NCI-H2227 (cell line): ENCODE measurements around the gene PIGO.

ENCODE experiments used
- DNase-seq: peaks from one replicate; lab custom pipeline; 2025; ENCODE audit not compliant: unreplicated experiment; lab: John Stamatoyannopoulos, UW

The PIGO gene

DNA sequence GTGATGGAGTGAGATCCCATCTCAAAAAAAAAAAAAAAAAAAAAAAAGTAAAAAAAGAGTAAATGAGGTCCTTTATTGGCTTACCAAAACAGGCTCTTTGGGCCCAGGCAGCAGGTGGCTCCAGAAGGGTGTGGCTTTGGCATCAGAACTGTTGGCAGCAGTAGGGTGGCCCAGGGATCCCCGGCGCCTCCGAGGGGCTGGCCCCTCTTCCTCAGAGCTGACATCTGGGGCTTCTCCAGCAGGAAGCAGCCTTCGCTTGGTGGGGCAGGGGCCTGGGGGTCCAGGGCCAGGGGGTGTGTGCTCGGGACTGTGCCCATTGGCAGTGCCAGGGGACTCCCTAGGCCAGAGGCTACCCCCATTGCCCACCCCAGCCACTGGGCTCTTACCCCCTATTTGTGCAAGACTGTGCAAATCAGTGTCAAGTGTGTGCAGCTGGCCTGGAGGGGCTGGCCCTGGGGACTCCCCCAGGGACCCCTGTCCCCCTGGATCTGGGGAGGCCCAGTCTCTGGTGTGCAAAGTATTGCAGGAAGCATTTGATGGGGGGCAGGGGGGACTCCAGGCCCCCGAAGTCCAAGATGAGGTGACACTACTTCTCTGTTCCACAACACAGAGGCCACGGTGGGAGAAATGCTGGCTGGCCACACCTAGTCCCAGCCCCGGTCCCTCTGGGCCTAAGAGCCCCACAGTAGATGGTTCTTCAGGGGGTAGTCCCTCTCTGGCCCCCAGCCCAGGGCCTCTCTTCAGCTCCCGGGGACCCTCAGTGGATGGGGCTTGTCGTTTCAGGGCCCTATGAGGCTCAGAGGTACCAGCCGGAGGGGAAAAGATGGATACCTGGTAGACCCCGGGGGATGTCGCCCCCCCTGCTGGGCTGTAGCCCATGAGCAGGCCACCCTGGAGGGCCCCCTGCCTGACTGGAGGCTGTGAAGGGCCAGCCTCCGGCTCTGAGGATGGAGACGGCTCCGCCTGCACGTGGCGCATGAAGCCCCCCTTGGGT is 11.2 kb upstream of the PIGO start:
- no peak for DNase-seq

DNA sequence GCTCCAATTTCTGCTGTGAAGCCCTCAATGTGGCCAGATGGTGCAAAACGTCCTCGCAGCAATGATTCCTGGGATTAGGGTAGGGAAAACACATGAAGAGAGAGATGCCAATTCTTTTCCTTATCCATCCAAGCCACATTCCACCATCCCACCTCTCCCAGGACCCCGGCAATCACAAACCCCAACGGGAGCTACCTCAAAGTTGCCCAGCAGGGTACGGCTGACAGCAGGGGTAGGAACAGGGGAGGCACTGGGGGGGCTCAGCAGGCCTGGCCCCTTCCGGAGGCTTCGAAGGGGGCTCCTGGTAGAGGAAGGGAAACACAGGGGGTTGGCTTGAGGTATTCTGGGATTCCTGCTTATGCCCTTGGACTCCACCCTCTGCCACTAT is 9.9 kb upstream of the PIGO start:
- DNase-seq = no peak

DNA sequence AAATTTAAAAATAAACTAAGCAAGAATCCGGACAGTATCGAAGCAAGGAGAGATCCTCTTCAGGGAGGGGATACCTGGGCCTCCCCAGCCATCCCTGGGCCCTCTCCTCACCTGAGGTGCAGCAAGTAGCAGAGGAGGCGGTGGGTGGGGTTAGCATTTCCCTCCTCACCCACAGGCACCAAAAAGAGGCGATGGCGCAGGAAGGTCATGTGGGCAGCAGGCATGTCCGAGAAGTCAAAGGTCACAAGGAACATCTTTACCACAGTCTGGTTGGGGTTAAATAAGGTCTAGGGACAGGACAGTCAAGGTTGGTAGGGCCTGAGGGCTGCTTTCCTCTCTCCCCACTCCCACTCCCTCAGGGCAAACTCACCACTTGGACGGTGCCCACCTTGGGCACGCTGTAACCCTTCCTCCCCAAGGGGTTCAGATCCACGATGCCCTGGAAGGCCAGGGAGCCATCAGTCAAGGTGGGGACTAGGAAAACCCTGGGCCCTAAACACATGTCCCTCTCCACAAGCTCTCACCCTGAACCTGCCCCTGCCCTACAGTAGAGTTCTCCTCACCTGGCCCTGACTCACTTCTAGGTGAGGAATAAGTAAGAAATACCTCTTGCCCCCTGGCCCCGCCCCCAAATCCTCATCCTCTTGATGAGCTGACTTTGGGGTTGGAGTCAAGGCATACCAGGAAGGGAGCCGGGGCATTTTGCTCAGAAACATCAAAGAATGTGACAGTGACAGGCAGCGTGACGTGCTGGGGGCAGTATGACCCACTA is 9.4 kb upstream of the PIGO start:
- no peak for DNase-seq

DNA sequence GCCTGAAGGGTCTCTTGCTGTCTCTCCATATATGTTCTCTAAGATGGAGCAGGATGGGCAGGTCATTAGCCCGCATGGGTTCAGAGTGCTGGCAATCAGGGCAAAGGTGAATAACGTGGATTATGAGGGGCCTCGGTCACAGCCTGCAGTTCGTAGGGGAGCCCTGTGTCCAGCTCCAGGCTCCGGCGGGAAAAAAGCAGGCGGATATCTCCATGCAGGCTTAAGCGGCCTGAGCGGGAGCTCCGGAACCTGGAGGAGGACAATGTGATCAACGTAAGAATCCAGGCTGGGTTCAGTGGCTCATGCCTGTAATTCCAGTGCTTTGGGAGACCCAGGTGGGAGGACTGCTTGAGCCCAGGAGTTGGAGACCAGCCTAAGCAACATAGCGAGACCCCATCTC is 8.7 kb upstream of the PIGO start:
- DNase-seq = no peak

DNA sequence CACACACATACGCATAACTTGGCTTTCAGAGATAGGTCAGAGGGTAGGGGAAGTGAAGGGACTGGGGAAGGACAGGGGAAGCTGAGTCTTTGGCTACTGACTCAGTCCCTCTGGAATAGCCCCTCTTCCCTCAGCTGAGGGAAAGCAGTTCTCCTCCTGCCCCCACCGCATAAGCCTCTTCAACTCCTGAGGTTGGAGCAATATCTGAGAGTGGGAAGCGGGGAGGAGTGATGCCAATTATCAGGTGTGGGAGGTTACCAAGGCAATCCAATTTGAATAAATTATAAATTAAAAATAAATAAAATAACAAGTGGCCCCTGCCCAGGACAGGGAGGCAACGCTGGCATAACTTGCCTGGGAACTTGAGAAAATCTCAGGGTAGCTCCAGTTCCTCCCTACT is 8.2 kb upstream of the PIGO start:
- no peak for DNase-seq

DNA sequence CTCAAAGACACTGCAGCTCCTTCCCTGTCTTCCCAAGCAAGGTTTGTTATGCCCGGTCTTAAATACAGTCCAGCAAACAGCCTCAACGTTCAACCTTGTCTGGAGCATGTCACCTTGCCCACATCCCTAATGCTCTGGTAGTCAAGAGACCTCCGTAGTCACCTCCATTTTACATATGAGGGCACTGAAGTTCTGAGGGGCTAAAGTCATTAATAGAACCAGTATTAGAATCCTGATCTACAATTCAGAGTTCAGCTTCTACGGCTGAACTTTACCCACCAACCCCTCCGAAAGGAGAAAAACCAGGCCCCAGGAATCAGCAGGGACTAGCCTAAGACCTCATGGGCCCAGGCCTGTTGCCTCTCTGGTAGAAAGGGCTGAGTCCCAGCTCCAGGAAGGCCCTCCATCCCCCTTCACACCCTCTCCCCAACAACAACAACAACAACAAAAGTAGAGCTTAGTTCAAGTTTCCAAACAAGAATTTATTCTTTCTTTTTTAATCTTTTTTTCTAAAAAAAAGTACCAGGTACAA is 7.3 kb upstream of the PIGO start:
- DNase-seq = no peak

DNA sequence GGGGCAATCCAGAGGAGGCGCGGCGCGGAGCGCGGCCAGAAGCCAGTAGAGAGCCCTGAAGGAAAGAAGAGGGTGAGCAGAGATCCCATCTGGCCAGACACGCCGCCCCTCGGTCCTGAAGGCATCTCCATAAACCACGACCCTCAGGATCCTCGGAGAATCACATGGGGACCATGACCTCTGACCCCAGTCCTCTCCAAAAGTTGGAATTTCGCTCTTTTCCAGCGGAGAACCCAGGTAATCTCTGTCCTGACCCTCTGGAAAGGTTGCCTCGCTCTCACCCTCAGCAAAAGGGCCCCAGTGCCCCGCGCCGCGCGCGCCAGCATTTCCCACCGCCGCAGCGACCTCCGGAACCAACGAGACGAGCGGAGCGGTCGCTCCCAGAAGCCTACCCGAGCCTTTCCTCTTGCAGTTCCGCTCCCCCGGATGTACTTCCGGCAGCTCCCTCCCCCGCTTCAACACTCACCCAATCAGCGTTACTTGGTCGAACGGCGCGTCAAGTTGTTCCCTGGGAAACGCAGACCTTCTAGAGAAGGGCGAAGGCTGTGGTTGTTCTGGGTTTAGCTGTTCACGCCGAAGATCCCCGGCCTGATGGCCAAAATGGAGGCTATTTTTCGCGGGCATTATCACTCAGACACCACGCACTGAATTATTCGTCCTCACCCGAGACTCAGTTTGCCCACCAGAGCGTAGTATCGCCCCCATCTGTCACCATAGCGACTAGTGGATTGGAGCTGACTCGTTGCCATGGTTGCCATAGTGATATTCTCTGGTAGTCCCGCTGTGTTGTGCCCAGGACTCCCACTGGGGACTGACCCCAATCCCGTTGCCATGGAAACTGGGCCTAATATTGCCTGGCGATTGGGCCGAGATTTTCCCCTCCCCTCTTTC is 6.6 kb upstream of the PIGO start, which contains the start of gene STOML2:
STOML2 (minus strand) TSS at position 363 of the 891 bp plus-strand sequence; CDS start at position 326, 37 bp downstream.
- DNase-seq = peak; percentile 94

DNA sequence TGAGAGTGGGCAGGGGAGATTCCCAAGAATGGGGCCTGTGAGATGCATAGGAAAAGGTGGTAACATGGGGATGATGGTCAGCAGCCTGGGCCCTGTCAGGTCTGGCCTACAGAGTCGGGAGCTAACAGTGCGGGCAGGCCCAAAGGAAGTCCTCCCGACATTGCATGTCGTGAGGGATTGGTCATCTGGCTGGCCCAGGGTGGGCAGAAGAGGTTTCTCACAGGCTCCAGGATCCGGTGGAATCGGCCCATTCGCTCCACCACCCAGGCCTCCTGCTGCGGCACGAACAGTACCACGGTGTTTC is 6.0 kb upstream of the PIGO start:
- no peak for DNase-seq

DNA sequence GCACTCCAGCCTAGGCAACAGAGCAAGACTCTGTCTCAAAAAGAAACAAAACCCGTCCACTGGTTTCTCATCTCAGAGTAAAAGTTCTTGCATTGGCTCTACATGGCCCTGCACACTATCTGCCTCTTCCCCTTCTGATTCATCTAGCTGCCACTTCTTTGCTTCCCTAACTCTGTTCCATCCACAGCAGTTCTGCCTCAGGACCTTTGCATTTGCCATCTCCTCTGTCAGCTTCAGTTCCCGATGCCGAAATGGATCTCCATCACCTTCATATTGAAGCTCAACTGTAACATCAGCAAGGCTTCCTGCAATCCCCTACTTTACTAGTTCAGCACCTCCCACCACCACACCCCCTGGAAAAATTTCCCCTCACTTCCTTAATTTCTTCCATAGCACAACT is 1.2 kb upstream of the PIGO start:
- DNase-seq = no peak

DNA sequence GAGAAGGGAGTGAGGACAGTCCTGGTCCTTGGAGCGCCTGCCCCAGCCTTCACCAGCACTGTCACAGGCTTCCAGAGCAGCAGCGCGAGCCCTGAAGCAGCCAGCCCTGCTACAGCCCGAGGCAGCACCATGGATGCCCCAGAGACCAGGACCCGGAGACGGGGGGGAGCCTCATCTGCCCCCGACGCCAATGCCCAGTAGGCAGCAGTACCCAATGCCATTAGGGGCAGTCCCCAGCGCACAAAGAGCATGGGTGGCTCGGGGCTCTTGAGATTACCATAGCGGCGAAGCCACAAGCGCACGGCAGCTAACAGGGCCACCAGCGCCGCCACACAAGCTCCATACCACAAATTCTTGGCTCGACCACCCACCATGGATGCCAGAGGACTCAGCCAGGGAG is 4.9 kb downstream of the PIGO start:
- DNase-seq = no peak

DNA sequence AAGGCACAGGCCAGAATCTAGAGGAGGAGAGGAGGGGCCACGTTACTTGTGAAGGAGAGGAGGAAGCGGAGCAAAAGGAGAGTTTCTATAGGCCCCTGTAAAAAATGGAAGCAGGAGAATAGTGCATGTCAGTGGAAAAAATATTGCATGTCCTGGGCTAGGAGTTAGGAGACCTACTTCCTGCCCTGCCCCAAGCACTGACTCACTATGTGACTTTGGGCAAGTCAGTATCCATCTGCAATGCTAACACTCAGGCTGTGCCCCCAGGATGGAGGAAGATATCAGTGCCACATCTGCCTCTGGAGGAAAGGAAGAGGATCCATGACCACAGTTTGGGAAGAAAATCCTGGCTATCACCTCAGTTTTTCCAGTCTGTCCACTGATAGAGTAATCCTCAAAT is 7.0 kb downstream of the PIGO start:
- no peak for DNase-seq

DNA sequence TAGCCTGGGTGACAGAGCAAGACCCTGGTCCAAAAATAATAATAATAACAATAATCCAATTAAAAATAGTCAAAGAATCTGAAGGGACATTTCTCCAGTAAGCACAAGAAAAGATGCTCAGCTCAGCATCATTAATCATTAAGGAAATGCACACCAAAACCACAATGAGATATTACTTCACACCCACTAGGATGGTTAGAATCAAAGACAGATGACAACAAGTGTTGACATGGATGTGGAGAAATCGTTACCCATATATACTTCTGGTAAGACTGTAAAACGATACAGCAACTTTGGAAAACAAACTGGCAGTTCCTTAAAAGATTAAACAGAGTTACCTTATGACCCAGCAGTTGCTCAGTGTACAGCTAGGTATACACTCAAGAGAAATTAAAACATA is 11.3 kb downstream of the PIGO start:
- no peak for DNase-seq

DNA sequence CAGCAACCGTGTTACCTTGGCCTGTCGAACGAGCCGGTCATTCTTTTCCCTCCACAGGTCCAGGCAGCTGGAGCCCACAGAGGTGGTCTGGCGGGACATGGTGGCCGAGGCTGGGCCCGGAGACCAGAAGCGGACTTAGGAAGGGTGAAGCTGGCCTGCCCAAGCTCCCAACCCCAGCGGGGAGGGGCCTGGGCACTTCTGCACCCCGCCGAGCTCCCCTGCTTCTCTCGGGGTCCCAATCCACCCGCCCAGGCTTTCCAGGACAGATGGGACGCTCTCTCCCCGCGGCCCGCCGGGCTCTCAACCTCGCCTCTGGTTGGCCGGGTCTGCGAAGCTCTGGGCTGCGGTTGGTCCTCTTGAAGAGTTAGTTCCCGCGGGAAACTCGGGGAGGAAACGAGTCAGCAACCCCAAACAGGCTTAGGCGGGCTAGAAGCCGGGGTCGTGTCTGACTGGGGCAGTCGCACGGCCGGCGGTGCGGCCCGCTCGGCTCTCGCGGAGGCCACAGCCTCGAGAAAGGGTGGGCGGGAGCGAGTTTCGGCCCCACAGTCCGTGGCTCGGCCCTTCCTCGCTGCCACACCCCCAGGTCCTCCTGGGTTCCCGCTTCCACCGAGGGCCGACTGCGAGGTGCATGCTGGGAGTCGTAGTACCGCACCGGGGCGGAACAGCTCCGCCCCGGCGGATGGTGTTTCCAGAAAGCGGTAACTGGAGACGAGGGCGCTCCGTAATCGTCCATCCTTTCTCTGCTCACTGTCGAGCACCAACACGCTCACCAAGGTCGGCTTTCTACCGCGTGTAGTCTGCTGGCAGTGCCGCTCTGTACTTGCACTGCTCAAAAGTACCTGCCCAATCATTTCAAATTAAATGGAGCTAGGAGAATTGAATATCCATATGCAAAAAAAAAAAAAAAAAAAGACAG is 16.7 kb downstream of the PIGO start, which contains the start of gene FANCG:
FANCG (minus strand) TSS at position 517 of the 916 bp plus-strand sequence; CDS start at position 99, 418 bp downstream.
- DNase-seq = peak; percentile 93

DNA sequence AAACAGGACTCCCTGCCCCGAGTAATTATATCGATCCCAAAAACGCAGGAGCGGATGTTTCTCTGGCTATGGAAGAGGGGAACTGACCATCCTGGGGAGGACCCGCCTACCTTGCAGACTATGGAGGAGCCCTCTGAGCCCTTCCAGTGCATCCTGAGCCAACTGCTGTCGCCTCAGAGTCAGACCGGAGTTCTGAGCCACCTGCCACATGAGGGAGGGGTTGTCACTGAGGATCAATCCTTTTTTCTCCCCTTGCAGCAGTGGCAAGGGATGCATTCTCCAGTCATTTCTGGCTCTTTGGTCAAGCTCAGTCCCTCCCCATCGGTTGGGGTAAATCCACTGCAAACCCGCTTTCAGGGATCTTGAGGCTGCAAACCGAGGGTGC is 17.4 kb downstream of the PIGO start:
- DNase-seq = no peak

DNA sequence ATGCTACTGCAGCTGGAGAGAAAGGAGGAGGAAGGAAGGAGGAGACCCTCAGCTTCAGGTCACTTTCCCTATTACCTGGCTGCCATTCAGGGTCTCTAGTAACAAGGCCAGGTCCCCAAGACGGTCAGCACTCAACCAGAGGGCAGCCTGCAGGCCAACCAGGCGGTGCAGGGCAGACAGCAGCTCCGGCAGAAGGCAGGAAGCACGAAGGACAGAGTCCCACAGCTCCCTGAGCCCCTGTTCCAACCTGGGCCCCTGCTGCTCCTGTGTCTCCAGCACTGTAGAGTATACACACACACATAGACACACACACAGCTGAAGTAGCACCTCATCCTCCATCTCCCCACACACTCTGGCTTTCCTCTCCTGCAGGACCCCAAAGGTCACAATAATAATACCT is 18.3 kb downstream of the PIGO start:
- no peak for DNase-seq

DNA sequence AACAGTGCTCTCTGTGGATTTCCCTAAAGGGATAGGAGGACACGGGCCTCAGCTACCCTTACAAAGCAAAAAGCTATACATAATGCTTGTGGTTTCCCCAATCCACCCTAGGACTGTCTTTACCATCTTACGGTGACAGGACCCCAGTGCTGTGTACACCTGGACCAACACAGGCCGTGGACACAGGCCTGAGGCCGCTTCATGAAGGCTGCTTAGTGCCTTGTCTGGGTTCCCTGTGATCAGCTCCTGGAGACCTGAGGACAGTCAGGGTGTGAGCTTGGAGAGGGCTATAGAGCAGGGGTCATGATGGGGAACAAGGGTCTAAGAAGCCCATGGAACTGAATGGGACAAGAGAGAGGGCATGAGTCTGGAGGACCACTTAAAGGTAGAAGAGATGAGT is 19.5 kb downstream of the PIGO start:
- no peak for DNase-seq

DNA sequence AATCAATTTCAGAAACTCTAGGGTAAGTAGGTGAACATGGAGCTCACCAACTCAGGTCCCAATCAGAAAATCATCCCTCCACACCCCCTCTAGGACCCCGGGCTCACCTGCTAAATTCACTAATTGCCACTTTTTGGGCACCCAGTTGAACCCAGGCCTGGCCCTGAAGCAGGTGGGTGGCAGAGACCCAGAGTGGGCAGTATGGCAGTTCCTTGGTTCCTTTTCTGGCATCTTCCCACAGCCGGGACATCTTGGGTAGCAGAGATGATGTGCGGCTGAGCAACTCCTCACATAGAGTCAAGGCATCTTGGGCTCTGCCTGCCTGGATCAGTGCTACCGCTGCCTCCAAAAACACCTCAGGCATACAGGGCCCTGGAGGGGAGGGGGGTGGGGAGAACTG is 21.0 kb downstream of the PIGO start:
- no peak for DNase-seq

DNA sequence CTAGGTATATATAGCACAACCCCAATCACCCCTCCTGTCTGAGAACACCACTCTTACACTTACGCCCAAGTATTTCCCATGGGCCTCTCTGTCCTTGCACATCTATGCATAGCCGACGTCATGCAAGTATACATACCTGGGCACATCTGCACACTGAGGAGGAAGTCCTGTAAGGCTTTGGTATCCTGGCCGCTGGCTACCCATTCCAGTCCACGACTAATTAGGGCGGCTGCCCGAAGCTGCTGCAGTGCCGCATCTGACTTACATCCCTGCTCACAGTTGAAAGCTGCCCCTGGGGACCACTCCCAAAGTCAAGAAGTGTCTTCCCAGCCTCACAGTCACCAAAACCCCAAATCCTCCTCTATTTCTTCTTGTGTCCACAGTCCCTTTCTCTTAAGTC is 21.6 kb downstream of the PIGO start:
- no peak for DNase-seq

DNA sequence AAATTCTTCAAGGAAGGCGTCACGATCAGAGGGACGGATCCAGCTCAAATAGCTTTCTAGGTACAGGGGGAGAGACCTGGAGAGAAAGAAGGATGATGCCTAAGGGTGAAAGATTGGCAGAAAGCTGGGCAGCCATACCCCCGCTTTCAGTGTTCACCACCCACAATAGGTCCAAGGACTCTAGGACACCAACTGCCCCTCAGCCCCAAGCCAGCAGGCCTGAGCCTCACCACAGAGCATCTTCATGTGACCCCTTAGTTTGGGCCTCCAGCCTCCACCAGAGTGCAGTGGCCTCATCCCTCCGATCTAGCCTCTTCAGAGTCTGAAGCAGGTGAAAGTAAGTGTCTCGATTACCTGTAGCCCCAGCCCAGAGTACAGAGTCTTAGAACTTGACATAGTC is 22.2 kb downstream of the PIGO start:
- no peak for DNase-seq

DNA sequence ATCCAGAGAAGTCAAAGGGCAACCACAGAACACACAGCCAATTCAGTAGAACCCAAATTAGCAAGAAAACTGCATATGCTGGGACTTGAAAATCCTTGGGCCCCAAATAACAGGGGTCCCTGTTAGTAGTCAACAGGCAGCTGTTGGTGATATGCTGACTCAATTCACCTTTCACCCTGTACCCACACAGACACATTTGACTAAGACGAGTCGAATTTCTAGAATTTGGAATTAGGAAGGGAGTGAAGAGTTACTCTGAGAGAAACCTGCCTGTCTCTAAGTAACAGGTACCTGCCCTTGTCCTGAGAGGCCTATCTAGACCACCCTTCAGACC is 23.1 kb downstream of the PIGO start:
- no peak for DNase-seq
